ENCODE data around the gene SUMO3.

The SUMO3 gene

GRCh38 chr21:44849616-44850130, 31.8 kb upstream of the SUMO3 start:
- Histone ChIP-seq H3K27me3 (ENCODE audit: insufficient read depth, low read length, poor library complexity, severe bottlenecking) (no peaks in the 10 kb centered on the region), H3K4me2 (ENCODE audit: low read depth, low read length, poor library complexity, severe bottlenecking) (no peak overlapping the region), H3K9me3 (ENCODE audit: insufficient read depth, low read depth, low read length) (no peaks in the 10 kb centered on the region), H3K4me1 (ENCODE audit: insufficient read depth, low read length, poor library complexity, severe bottlenecking) (no peaks in the 10 kb centered on the region), H4K20me1 (ENCODE audit: insufficient read depth, low read length, poor library complexity, severe bottlenecking) (peaks cover 17% of the 10 kb centered on the region), H3K79me2 (ENCODE audit: insufficient read depth, low read length) (peaks cover 21% of the 10 kb centered on the region; the same call in 1 of the 2 replicates), H2AFZ (ENCODE audit: low read length) (no peak overlapping the region), H3K9me2 (replicated peaks; ENCODE audit: low read depth, low read length) (no peaks in the 10 kb centered on the region), H3K9ac (ENCODE audit: low read depth, low read length, poor library complexity, severe bottlenecking) (no peak overlapping the region), H3K4me3 (ENCODE audit: low read length, poor library complexity, severe bottlenecking) (no peak overlapping the region), H3F3A (ENCODE audit: low read depth) (no peaks in the 10 kb centered on the region), H3K36me3 (ENCODE audit: insufficient read depth, low read length) (peaks cover 59% of the 10 kb centered on the region)
- TF ChIP-seq CTCF (conservative IDR thresholded peaks at IDR 0.05; ENCODE audit: low read length) (no peak), EZH2phosphoT487 (IDR thresholded peaks at IDR 0.05; ENCODE audit: borderline replicate concordance) (no peak)

GRCh38 chr21:44848821-44849521, 31.1 kb upstream of the SUMO3 start:
- H3K36me3 ChIP-seq (ENCODE audit: insufficient read depth, low read length): peaks cover 52% of the 10 kb centered on the region
- no peak overlapping the region for H3K4me2 ChIP-seq (ENCODE audit: low read depth, low read length, poor library complexity, severe bottlenecking)
- H3F3A ChIP-seq (ENCODE audit: low read depth): no peaks in the 10 kb centered on the region
- peaks cover 15% of the 10 kb centered on the region; the same call in 1 of the 2 replicates for H3K79me2 ChIP-seq (ENCODE audit: insufficient read depth, low read length)
- H3K4me1 ChIP-seq (ENCODE audit: insufficient read depth, low read length, poor library complexity, severe bottlenecking): no peaks in the 10 kb centered on the region
- no peaks in the 10 kb centered on the region for H3K9me3 ChIP-seq (ENCODE audit: insufficient read depth, low read depth, low read length)
- no peak overlapping the region for H2AFZ ChIP-seq (ENCODE audit: low read length)
- no peaks in the 10 kb centered on the region for H3K27me3 ChIP-seq (ENCODE audit: insufficient read depth, low read length, poor library complexity, severe bottlenecking)
- peaks cover 10% of the 10 kb centered on the region for H4K20me1 ChIP-seq (ENCODE audit: insufficient read depth, low read length, poor library complexity, severe bottlenecking)
- no peak overlapping the region for H3K9ac ChIP-seq (ENCODE audit: low read depth, low read length, poor library complexity, severe bottlenecking)
- no peaks in the 10 kb centered on the region for H3K9me2 ChIP-seq (replicated peaks; ENCODE audit: low read depth, low read length)
- no peak overlapping the region for H3K4me3 ChIP-seq (ENCODE audit: low read length, poor library complexity, severe bottlenecking)
- no peak for TF ChIP-seq CTCF (conservative IDR thresholded peaks at IDR 0.05; ENCODE audit: low read length)
- TF ChIP-seq EZH2phosphoT487 (IDR thresholded peaks at IDR 0.05; ENCODE audit: borderline replicate concordance): no peak

GRCh38 chr21:44847261-44848056, 29.6 kb upstream of the SUMO3 start:
- peaks cover 40% of the 10 kb centered on the region for H3K36me3 ChIP-seq (ENCODE audit: insufficient read depth, low read length)
- H3K79me2 ChIP-seq (ENCODE audit: insufficient read depth, low read length): peaks cover 2% of the 10 kb centered on the region; the same call in 1 of the 2 replicates
- H3K4me3 ChIP-seq (ENCODE audit: low read length, poor library complexity, severe bottlenecking): no peak overlapping the region
- H3K9me2 ChIP-seq (replicated peaks; ENCODE audit: low read depth, low read length): no peaks in the 10 kb centered on the region
- no peaks in the 10 kb centered on the region for H3K27me3 ChIP-seq (ENCODE audit: insufficient read depth, low read length, poor library complexity, severe bottlenecking)
- no peaks in the 10 kb centered on the region for H3K9me3 ChIP-seq (ENCODE audit: insufficient read depth, low read depth, low read length)
- no peaks in the 10 kb centered on the region for H3F3A ChIP-seq (ENCODE audit: low read depth)
- no peaks in the 10 kb centered on the region for H3K4me1 ChIP-seq (ENCODE audit: insufficient read depth, low read length, poor library complexity, severe bottlenecking)
- H3K9ac ChIP-seq (ENCODE audit: low read depth, low read length, poor library complexity, severe bottlenecking): no peak overlapping the region
- TF ChIP-seq CTCF (conservative IDR thresholded peaks at IDR 0.05; ENCODE audit: low read length): no peak
- TF ChIP-seq EZH2phosphoT487 (IDR thresholded peaks at IDR 0.05; ENCODE audit: borderline replicate concordance): no peak
- H2AFZ ChIP-seq (ENCODE audit: low read length): no peak overlapping the region
- no peak overlapping the region for H3K4me2 ChIP-seq (ENCODE audit: low read depth, low read length, poor library complexity, severe bottlenecking)
- peaks cover 1% of the 10 kb centered on the region for H4K20me1 ChIP-seq (ENCODE audit: insufficient read depth, low read length, poor library complexity, severe bottlenecking)

Measured in Loucy (cell line).